OCI-M2 (cell line): ENCODE results near the gene ACAP2.
A peak's percentile ranks its signal among the peaks of the same experiment; 100 is the strongest.
"Not testable (repeated sequence)": the region's sequence is repeated elsewhere in the genome, so short reads cannot be mapped to it uniquely, and the experiment has no call there.

Experiments used
- DNase-seq: peaks from one replicate; lab custom pipeline; 2025; ENCODE audit not compliant: unreplicated experiment; lab: John Stamatoyannopoulos, UW

The ACAP2 gene

DNA sequence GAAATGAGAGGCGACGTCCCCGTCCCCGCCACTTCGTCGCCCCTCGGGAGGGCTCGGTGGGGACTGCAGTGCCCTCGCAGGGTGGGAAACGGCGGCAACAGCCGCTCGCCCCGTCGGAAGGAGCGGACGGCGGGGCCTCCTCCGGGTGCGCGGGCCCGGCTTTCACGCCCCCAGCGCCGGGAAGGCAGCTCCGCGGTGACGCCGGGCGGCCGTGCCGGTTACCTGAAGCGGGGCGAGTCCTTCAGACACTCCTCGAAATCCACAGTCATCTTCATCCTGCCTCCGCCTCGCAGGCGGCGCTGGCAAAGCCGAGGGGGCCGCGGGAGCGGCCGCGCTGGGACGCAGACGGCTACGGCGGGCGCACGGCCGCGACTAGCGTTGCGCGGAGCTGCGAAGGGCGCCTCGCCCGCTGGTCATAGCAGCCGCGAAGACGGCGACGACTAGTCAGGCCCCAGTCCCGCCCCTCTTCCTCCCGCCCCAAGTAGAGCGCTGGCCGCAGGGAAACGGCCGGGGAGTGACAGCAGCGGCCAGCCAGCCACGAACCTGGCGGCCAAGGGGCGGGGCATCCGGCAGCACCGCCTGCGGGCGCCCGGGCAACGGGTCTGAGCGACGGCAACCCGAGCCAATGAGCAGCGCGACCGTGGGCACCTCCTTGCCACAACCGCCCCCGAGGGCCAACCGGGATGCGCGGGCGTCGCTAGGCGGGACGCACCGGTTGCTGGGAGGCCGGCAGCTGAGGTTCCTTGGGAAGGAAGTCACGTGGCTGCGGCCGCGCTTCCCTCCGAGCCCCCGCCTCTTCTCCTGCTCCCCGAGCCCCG lies at the start of gene ACAP2:
Gene ACAP2 (minus strand): TSS at position 448 of the 818 bp plus-strand sequence. CDS start 173 bp downstream, at position 275.
- peak; percentile 88 for DNase-seq

GRCh38 chr3:195475614-195476013 lies 32.8 kb upstream of the ACAP2 start:
- DNase-seq: no peak

DNA sequence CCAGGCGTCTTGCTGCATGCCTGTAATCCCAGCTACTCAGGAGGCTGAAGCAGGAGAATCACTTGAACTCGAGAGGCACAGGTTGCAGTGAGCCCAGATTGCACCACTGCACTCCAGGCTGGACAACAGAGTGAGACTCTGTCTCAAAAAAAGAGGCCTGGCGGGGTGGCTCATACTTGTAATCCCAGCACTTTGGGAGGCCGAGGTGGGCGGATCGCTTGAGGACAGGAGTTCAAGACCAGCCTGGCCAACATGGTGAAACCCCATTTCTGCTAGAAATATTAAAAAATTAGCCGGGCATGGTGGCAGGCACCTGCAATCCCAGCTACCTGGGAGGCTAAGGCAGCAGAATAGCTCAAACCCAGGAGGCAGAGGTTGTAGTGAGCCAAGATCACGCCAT lies 32.3 kb upstream of the ACAP2 start:
- not testable (repeated sequence) for DNase-seq

- no peak for DNase-seq
Observed at GRCh38 chr3:195468841-195469240, 26.0 kb upstream of the ACAP2 start.

- DNase-seq: no peak
Observed at GRCh38 chr3:195468391-195468776, 25.6 kb upstream of the ACAP2 start.

DNA sequence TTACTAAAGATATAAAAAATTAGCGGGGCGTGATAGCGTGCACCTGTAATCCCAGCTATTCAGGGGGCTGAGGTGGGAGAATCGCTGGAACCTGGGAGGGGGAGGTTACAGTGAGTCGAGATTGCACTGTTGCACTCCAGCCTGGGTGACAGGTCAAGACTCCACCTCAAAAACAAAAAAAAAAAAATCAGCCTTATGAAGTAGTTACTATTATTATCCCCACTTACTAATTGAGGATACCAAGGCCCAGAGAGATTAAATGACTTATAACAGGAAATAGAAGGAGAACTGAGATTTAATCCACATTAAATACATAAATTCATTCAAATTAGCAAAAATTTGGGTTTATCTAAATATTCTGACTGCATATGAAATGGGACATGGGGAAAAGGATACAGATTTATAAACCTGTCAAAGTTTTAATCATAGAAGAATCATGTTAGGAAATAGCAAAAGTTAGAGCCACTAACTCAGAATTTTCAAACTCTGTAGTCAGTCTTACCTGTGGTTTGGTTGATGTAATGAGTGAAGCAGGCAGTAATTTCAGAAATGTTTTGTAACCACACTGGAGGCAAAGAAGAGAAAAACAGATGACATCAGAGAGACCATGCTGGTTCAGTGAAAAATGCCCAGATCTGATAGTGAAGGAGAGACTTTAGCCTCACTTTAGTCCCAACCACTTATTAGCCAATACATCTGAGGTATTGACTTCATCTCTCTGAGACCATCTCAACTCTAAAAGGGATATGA lies 25.0 kb upstream of the ACAP2 start:
- DNase-seq: no peak

- DNase-seq: no peak
Observed at GRCh38 chr3:195466251-195466650, 23.4 kb upstream of the ACAP2 start.

- not testable (repeated sequence) for DNase-seq
Observed at GRCh38 chr3:195462922-195463321, 20.1 kb upstream of the ACAP2 start.

DNA sequence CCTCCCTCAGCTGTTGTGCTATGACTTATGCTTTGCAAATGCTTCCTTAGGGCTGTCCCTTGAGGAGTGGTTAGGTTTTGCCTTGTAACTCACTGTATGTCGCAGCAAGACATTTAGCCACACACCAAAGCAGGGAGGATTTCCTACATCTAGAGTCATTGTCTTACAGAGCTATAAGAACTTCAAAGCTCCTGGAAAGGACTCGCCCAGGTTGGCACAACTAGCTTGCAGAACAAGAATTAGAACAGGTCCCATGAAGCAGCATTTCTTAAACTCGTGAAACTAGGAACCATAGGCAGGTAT lies 19.4 kb upstream of the ACAP2 start:
- DNase-seq: no peak

DNA sequence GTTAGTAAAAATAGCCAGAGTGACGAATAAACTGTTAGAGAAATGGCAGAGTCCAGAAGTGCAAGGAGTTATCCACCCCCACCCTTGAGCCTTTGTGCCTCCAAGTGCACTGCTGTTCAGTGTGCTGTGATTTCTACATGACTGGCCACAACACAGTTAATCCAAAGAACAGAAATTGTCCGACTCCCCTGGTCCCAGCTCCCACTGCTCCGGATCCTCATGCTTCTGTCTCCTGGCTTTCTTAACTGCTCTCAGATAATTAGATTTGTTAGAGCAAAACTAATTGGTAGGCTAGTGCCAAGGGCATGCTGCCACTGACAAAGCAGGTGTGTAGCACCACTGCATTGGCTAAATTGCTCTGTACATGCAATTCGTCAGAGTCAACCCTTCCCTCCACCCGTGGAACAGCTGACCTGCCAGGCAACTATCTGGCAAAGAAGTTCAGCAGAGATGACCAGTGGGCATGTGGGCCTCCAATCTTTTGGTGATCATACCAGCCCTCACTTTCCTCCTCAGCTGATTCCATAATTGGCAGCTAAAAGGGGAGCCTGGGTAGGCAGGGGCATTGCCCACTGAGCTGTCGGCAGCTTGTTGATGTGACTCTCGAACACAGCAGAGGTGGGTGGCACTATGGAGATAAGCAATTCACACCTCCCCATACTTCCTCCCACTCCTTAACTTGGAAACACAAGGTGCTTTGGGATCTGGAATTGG lies 18.9 kb upstream of the ACAP2 start:
- DNase-seq: no peak

- DNase-seq: no peak
Observed at GRCh38 chr3:195460091-195460713, 17.4 kb upstream of the ACAP2 start.

DNA sequence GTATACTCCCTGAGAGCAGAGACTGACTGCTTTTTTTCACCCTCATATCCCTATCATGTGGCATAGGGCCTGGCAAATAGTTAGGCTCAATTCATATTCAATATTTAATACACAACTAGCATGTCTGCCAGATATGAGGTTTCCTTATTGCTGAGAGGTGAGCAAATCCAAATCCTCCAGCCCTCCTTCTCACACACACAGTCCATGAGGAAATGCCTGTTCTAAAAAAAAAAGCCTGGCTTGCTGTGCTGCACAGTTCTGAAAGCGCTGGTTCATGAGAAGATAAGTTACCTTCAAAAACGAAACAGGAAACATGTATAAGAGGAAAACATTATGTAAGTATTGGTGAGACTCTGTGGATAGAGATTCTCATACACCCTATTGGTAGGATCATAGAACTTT lies 15.5 kb upstream of the ACAP2 start:
- peak; percentile 58 for DNase-seq

GRCh38 chr3:195455789-195456188 lies 13.0 kb upstream of the ACAP2 start:
- DNase-seq: no peak

DNA sequence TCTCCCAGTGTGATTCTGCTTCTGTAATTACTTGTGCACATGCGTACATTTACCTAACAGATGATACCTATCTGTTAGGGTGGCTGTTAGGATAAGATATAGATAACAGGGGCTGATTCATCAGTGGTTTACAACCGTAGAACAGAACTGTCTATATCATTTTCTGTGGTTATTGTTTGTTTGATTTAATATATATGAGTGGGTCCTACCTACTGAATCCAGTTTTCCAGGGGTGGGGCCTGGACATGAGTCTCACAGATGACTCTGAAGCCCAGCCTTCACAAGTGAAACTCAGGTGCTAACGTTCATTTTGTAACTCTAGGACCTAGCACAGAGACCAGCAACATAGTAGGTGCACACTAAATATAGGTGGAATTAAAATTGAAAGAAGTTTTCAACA lies 10.4 kb upstream of the ACAP2 start:
- DNase-seq: no peak

DNA sequence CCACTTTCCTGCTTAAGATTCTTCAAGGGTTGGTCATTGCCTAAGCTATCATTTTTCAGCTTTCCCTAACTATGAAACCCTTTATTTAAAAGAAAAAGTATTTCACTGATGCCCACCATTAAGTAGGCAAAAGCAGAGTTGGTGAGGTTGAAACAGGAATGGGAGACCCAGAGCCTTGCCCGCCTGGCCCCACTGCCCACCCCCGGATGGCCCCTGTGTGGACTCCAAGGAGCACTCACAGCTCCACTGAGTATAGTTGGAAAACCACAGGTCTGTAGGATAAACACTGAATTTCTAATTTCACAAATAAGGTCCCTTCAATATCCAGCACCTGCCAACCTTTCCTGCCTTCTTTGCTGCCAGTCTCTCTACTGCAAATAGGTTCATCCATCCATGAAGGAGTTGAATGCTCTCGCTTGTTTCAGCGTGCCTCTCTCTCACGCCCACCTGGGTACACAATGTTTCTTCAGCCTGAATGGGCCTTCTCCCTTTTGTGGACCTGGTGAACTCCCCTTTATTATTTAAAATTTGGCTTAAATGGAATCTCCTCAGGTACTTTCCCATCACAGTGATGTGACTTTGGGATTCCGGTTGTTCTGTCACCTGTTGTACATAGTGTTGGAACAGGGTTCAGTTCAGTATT lies 8.7 kb upstream of the ACAP2 start:
- no peak for DNase-seq

DNA sequence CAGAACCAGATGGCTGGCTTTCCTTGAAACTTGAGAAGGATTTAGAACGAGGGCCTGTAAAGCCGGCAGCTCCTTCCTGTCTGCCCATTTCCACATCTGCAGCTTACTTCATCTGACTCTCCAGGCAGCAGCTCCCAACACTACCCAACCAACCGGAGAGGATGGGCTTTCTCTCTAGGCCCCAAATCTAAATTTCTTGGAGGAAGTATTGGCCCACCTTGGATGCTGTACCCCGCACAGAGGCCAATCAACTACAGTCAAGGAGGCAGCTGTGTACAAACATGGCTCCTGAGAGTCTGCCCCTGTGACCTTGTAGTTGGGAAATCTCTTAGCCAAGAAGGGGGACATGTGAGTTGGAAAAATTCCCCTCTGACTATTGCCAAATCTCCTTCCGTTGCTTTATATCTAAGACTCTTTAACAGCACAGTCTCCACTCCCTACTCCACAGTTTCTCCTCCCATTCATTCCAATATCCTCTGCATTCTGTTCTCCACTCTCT lies 8.0 kb upstream of the ACAP2 start:
- no peak for DNase-seq

GRCh38 chr3:195448205-195448875 lies 5.5 kb upstream of the ACAP2 start:
- no peak for DNase-seq

- no peak for DNase-seq
Observed at GRCh38 chr3:195447201-195447600, 4.4 kb upstream of the ACAP2 start.

- no peak for DNase-seq
Observed at GRCh38 chr3:195446359-195446758, 3.5 kb upstream of the ACAP2 start.

DNA sequence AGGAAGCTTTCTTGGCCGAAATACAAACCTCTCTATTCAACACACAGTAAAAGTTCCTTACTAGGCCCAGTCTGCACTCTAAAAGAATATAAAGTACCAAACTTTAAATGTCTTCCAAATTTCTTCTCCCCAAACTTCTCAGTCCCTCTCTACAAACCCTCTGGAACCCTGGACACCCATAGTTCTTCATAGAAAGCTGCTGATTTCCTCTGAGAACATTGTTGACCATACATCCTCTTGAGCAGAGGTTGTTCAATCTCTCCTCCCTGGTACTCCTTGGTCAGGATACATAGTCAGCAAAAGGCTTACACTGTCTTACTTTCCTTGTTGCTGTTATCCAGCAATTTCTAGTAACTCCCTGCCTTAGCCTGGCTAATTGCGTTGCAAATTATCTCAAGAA lies 3.1 kb upstream of the ACAP2 start:
- no peak for DNase-seq
